H1 (cell line): ENCODE results near the gene RPL12. TPM values are rescaled to one million over a fixed set of nuclear protein-coding genes. Genes with fewer than 3 reads are reported as not detected.
A peak's percentile ranks its signal among the peaks of the same experiment; 100 is the strongest.

Source experiments
- CTCF ChIA-PET: fragments of 300-600 bp; sonication (Branson Sonifier 250); formaldehyde crosslinking; loops from one replicate; lab custom pipeline; 2021; ENCODE audit not compliant: partially characterized antibody; lab: Charles Lee
- POLR2A ChIA-PET: fragments of 300-600 bp; sonication (Branson Sonifier 250); formaldehyde crosslinking; loops from one replicate; lab custom pipeline; 2021; ENCODE audit warnings: inconsistent platforms; ENCODE audit not compliant: partially characterized antibody; lab: Charles Lee
- DNase-seq, 2 experiments: peaks; one replicate each; pipeline versions ENCODE4 v3.0.0 to v3.0.0-alpha.2; 2010 to 2022; ENCODE audit warnings: low spot score in 2 of 2, low read depth in 1 of 2, mixed read lengths in 1 of 2
- FAIRE-seq: peaks from 2 replicates; lab custom pipeline; 2011; peaks lifted over from hg19 to GRCh38; lab: Jason Lieb, UNC
- H2AFZ ChIP-seq: 2 replicates; pipeline ENCODE4 v1.8.1; 2012; ENCODE audit warnings: low read length, inconsistent platforms
- H2AK5ac ChIP-seq: 2 replicates; pipeline ENCODE4 v1.6.1; 2013; ENCODE audit warnings: low read depth, low read length
- H2BK120ac ChIP-seq: replicated peaks from 2 replicates; pipeline ENCODE3; 2013; ENCODE audit warnings: low read depth, low read length, inconsistent platforms
- H2BK12ac ChIP-seq: 2 replicates; pipeline ENCODE4 v1.6.1; 2013; ENCODE audit warnings: low read depth, low read length
- H2BK15ac ChIP-seq: 2 replicates; pipeline ENCODE4 v1.6.1; 2013; ENCODE audit warnings: low read length
- H2BK20ac ChIP-seq: 2 replicates; pipeline ENCODE4 v1.6.1; 2013; ENCODE audit warnings: low read length
- H2BK5ac ChIP-seq: 2 replicates; pipeline ENCODE4 v1.6.1; 2013; ENCODE audit warnings: low read depth, low read length
- H3K14ac ChIP-seq: 2 replicates; pipeline ENCODE4 v1.6.1; 2013; ENCODE audit warnings: inconsistent platforms; ENCODE audit not compliant: insufficient read length
- H3K18ac ChIP-seq: 2 replicates; pipeline ENCODE4 v1.6.1; 2013; ENCODE audit warnings: low read length; ENCODE audit errors: extremely low read depth
- H3K23ac ChIP-seq: 2 replicates; pipeline ENCODE4 v1.6.1; 2013; ENCODE audit warnings: inconsistent platforms; ENCODE audit not compliant: insufficient read length
- H3K23me2 ChIP-seq: 2 replicates; pipeline ENCODE4 v1.6.1; 2013; ENCODE audit warnings: low read depth, low read length
- H3K27ac ChIP-seq: 2 replicates; pipeline ENCODE4 v1.6.1; 2011; ENCODE audit warnings: low read depth, low read length, inconsistent platforms
- H3K27me3 ChIP-seq, 4 experiments: replicated peaks in 1 of 4; 1 replicate in 1 of 4; 2 replicates in 3 of 4; pipeline versions ENCODE4 v1.6.1 to v1.8.1; 2011 to 2013; ENCODE audit warnings: low read length in 3 of 4, mild to moderate bottlenecking in 3 of 4, inconsistent platforms in 2 of 4, mixed read lengths in 2 of 4, moderate library complexity in 1 of 4; ENCODE audit not compliant: control insufficient read depth in 3 of 4, insufficient read depth in 3 of 4; ENCODE audit errors: extremely low read depth in 1 of 4
- H3K36me3 ChIP-seq, 4 experiments: 2 replicates each; pipeline versions ENCODE4 v1.6.1 to v1.8.1; 2011 to 2013; ENCODE audit warnings: mild to moderate bottlenecking in 4 of 4, low read length in 3 of 4, moderate library complexity in 2 of 4, control low read depth in 1 of 4, inconsistent platforms in 1 of 4; ENCODE audit not compliant: insufficient read depth in 4 of 4, control insufficient read depth in 2 of 4
- H3K4ac ChIP-seq: replicated peaks from 2 replicates; pipeline ENCODE3; 2013; ENCODE audit warnings: low read length, low read depth, mixed read lengths, inconsistent platforms; ENCODE audit not compliant: insufficient read length
- H3K4me1 ChIP-seq, 4 experiments: replicated peaks in 1 of 4; 1 replicate in 1 of 4; 2 replicates in 3 of 4; pipeline versions ENCODE4 v1.6.1 to v1.8.1; 2011 to 2013; ENCODE audit warnings: low read length in 3 of 4, inconsistent platforms in 2 of 4, mixed read lengths in 1 of 4; ENCODE audit not compliant: insufficient read depth in 4 of 4, control insufficient read depth in 3 of 4
- H3K4me2 ChIP-seq, 2 experiments: 2 replicates each; pipeline versions ENCODE4 v1.6.1 to v1.8.1; 2011 to 2013; ENCODE audit warnings: low read depth in 2 of 2, low read length in 2 of 2, control low read depth in 1 of 2, inconsistent platforms in 1 of 2, mild to moderate bottlenecking in 1 of 2; ENCODE audit not compliant: insufficient read depth in 1 of 2
- H3K4me3 ChIP-seq, 4 experiments: fragments of 200-600, 300-600 bp in 1 of 4; sonication (generic), shearing (Covaris generic), sonication (Bioruptor Twin) in 1 of 4; 2 replicates each; pipeline versions ENCODE4 v1.5.1 to v1.8.1; 2011 to 2016; ENCODE audit warnings: low read length in 4 of 4, low read depth in 3 of 4, control low read depth in 2 of 4, inconsistent platforms in 2 of 4, mild to moderate bottlenecking in 2 of 4, mixed read lengths in 1 of 4, moderate library complexity in 1 of 4; ENCODE audit not compliant: insufficient read depth in 2 of 4; ENCODE audit errors: extremely low read depth in 1 of 4
- H3K56ac ChIP-seq: replicated peaks from 2 replicates; pipeline ENCODE3; 2013; ENCODE audit warnings: low read depth, mild to moderate bottlenecking, mixed read lengths, low read length, inconsistent platforms; ENCODE audit not compliant: insufficient read length
- H3K79me1 ChIP-seq: 2 replicates; pipeline ENCODE4 v1.6.1; 2013; ENCODE audit warnings: low read depth, low read length, control low read depth
- H3K79me2 ChIP-seq, 2 experiments: 2 replicates each; pipeline versions ENCODE4 v1.6.1 to v1.8.1; 2012 to 2013; ENCODE audit warnings: low read length in 2 of 2, mild to moderate bottlenecking in 2 of 2, inconsistent platforms in 1 of 2; ENCODE audit not compliant: insufficient read depth in 2 of 2, control insufficient read depth in 1 of 2
- H3K9ac ChIP-seq, 4 experiments: replicated peaks in 1 of 4; 1 replicate in 1 of 4; 2 replicates in 3 of 4; pipeline versions ENCODE4 v1.6.1 to v1.8.1; 2011 to 2013; ENCODE audit warnings: low read depth in 3 of 4, low read length in 3 of 4, control low read depth in 2 of 4, mild to moderate bottlenecking in 2 of 4, moderate library complexity in 2 of 4, inconsistent platforms in 1 of 4; ENCODE audit errors: extremely low read depth in 1 of 4
- H3K9me3 ChIP-seq, 2 experiments: 2 replicates each; pipeline versions ENCODE4 v1.6.1 to v1.8.1; 2012 to 2013; ENCODE audit warnings: mild to moderate bottlenecking in 2 of 2, moderate library complexity in 2 of 2, control low read depth in 1 of 2, inconsistent platforms in 1 of 2, low read depth in 1 of 2, low read length in 1 of 2, mixed read lengths in 1 of 2; ENCODE audit not compliant: insufficient read depth in 2 of 2
- H4K20me1 ChIP-seq, 2 experiments: replicated peaks in 1 of 2; 2 replicates each; pipeline versions ENCODE3 to v1.8.1; 2011 to 2013; ENCODE audit warnings: inconsistent platforms in 2 of 2, low read length in 2 of 2, mild to moderate bottlenecking in 1 of 2; ENCODE audit not compliant: insufficient read depth in 2 of 2, control insufficient read depth in 1 of 2
- H4K5ac ChIP-seq: 2 replicates; pipeline ENCODE4 v1.6.1; 2013; ENCODE audit warnings: low read length, low read depth, mixed read lengths, inconsistent platforms; ENCODE audit not compliant: insufficient read length
- H4K8ac ChIP-seq: 2 replicates; pipeline ENCODE4 v1.8.0; 2013; ENCODE audit warnings: mild to moderate bottlenecking, moderate library complexity, low read length, inconsistent platforms; ENCODE audit not compliant: insufficient read depth; ENCODE audit errors: extremely low read depth
- H4K91ac ChIP-seq: replicated peaks from 2 replicates; pipeline ENCODE3; 2013; ENCODE audit warnings: low read length, mixed read lengths, inconsistent platforms; ENCODE audit not compliant: insufficient read length
- ASH2L ChIP-seq: fragments of 200-600, 300-600 bp; sonication (generic); IDR thresholded peaks from one replicate; pipeline ENCODE4 v1.7.1; 2017; ENCODE audit warnings: low read length
- BACH1 ChIP-seq: IDR thresholded peaks from 2 replicates; pipeline ENCODE4 v1.6.1; 2012; ENCODE audit warnings: low read length, improper control_type of control experiment
- SP1 ChIP-seq: IDR thresholded peaks from 2 replicates; pipeline ENCODE4 v1.6.1; 2011; ENCODE audit warnings: low read depth, low read length
- WGBS, 2 experiments: shearing (Covaris generic) in 1 of 2; methylation state at CpG; one replicate each; pipeline versions ENCODE4 v1.1.6 to v1.1.7; 2013 to 2015; ENCODE audit warnings: low lambda C conversion rate in 2 of 2, mixed read lengths in 2 of 2, inconsistent platforms in 1 of 2, low coverage in 1 of 2, missing lambda C conversion rate in 1 of 2; ENCODE audit not compliant: insufficient replicate concordance in 2 of 2, insufficient coverage in 1 of 2, insufficient read length in 1 of 2; ENCODE audit errors: extremely low coverage in 1 of 2, missing lambda C conversion rate in 1 of 2; 5-methylcytosine and 5-hydroxymethylcytosine counted together
- polyA plus RNA-seq, 7 experiments: library from polyadenylated mRNA; depleted of rRNA in 3 of 7; stranded (reverse) in 5 of 7; unstranded in 2 of 7; fragments of >200 nt in 5 of 7; fragments of 200-250 nt in 2 of 7; gene quantifications; 1 replicate in 5 of 7; 2 replicates in 1 of 7; 4 replicates in 1 of 7; pipeline versions ENCODE4 v1.2.1 to v1.2.3, GENCODE V29; 2011 to 2013; ENCODE audit warnings: missing spikeins in 2 of 7, mixed read lengths in 2 of 7
- total RNA-seq: library from RNA; stranded (reverse); fragmentation: NEBNext Ultra II Directional; extraction: Animal tissue kit (Norgen Biotek cat#: 25700); gene quantifications from 2 replicates; pipeline ENCODE4 v1.2.1, GENCODE V29; 2021

RPL12 gene
- total and polyA plus RNA-seq, 2 of the 8 experiments (the other 6 are each of a cell fraction or from before 2014, with no cell fraction given), result 1,993 to 4,892 TPM

GRCh38 chr9:127451608-127451857 lies 327 bp upstream of the RPL12 start:
- no peak overlapping the region for H2AK5ac ChIP-seq
- peaks cover 7% of the 10 kb centered on the region; the same call in 1 of the 2 replicates for H3K79me1 ChIP-seq
- peaks cover 17 to 38% of the 10 kb centered on the region in 2 experiments for H3K79me2 ChIP-seq
- peak overlapping the region; percentile 85 for H3K56ac ChIP-seq
- H4K20me1 ChIP-seq, result peaks cover 19 to 28% of the 10 kb centered on the region in 2 experiments
- H2AFZ ChIP-seq, result peak overlapping the region; percentile 57; the same call in 1 of the 2 replicates
- H3K27me3 ChIP-seq, result no peaks in the 10 kb centered on the region
- H3K4me1 ChIP-seq, result peaks cover 0 to 6% (median 4%) of the 10 kb centered on the region in 4 experiments; a peak in 4 of 7 replicates
- H3K18ac ChIP-seq, result peak overlapping the region; percentile 85
- no peak for DNase-seq
- H2BK20ac ChIP-seq, result no peak overlapping the region
- peak overlapping the region; percentile 95 to 100 for H3K4me2 ChIP-seq
- H4K8ac ChIP-seq, result no peak overlapping the region
- peak; percentile 47 for TF ChIP-seq ASH2L
- TF ChIP-seq BACH1, result no peak
- no peak for TF ChIP-seq SP1
- no peaks in the 10 kb centered on the region for H3K9me3 ChIP-seq
- H2BK120ac ChIP-seq, result no peak overlapping the region
- no peak overlapping the region for H3K4ac ChIP-seq
- WGBS, 2 experiments, result 4% methylated on average over 3 of the region's 14 CpGs; no CpG with 5 or more reads in 1 of the 2 experiments
- peak overlapping the region; percentile 32; the same call in 1 of the 2 replicates for H3K27ac ChIP-seq
- peak overlapping the region; percentile 84 for H2BK5ac ChIP-seq
- ChIA-PET POLR2A (interaction anchor here (0.5 to 9.0 kb wide), 69 partner anchors 11 to 431 kb away, joined by 3 to 125 read pairs (median 5); partner anchors contain the start of genes PTRH1, SLC2A8, TOR2A and TTC16), CTCF (interaction anchor here (0.7 kb wide), 1 partner anchor 592 kb away, joined by 3 read pairs; no protein-coding TSS in a partner anchor)
- no peak overlapping the region for H3K23ac ChIP-seq
- H3K14ac ChIP-seq, result no peak overlapping the region
- H3K36me3 ChIP-seq, result peaks cover 34 to 45% (median 38%) of the 10 kb centered on the region in 4 experiments
- peak overlapping the region; percentile 75 for H4K5ac ChIP-seq
- H2BK15ac ChIP-seq, result no peak overlapping the region
- no peak for FAIRE-seq
- H2BK12ac ChIP-seq, result no peak overlapping the region
- H3K9ac ChIP-seq, result peak overlapping the region in 3 of 4 experiments; percentile 63 to 98 (median 97); a peak in 6 of 7 replicates
- H3K23me2 ChIP-seq, result peaks cover 19% of the 10 kb centered on the region
- peak overlapping the region; percentile 85 to 99 (median 88) for H3K4me3 ChIP-seq
- no peak overlapping the region for H4K91ac ChIP-seq
